ENCODE data around the gene PM20D1. TPM values are rescaled to one million over a fixed set of nuclear protein-coding genes. Genes with fewer than 3 reads are reported as not detected.

The PM20D1 gene
- total and polyA plus RNA-seq, 10 of the 15 experiments (the other 5 are each of a cell fraction or from before 2014, with no cell fraction given): not detected

GRCh38 chr1:205792481-205792881, 57.5 kb downstream of the PM20D1 start:
- H4K20me1 ChIP-seq (ENCODE audit: control insufficient read depth, insufficient read depth): no peaks in the 10 kb centered on the region
- SMC1A ChIA-PET (ENCODE audit: uncharacterized antibody, unreplicated experiment): interaction anchor here (0.7 to 5.4 kb wide), 17 partner anchors 10 to 316 kb away, joined by 3 to 104 read pairs (median 7); no protein-coding TSS in a partner anchor
- WGBS (ENCODE audit: insufficient coverage, insufficient replicate concordance, low lambda C conversion rate, missing lambda C conversion rate): 1% methylated on average over 8 of the region's 8 CpGs
- H3K27me3 ChIP-seq (replicated peaks in 1 of 2; ENCODE audit: control insufficient read depth in 2 of 2, insufficient read depth in 2 of 2, low read length in 1 of 2): no peaks in the 10 kb centered on the region; a peak in 1 of 4 replicates
- TF ChIP-seq SREBF1 (IDR thresholded peaks at IDR 0.05; ENCODE audit: low read length): no peak
- no peak for TF ChIP-seq NR2F1 (conservative IDR thresholded peaks at IDR 0.05)
- no peak for TF ChIP-seq YBX1 (IDR thresholded peaks at IDR 0.05)
- TF ChIP-seq SPI1 (IDR thresholded peaks at IDR 0.05; ENCODE audit: borderline replicate concordance, insufficient read depth, low read depth, low read length): no peak
- no peak for TF ChIP-seq NFXL1 (IDR thresholded peaks at IDR 0.05; ENCODE audit: borderline replicate concordance)
- no peak for TF ChIP-seq TARDBP (IDR thresholded peaks at IDR 0.05; ENCODE audit: borderline replicate concordance)
- no peak for TF ChIP-seq ZNF24 (IDR thresholded peaks at IDR 0.05)
- TF ChIP-seq IRF5 (IDR thresholded peaks at IDR 0.05; ENCODE audit: borderline replicate concordance): no peak
- TF ChIP-seq CBX5 (IDR thresholded peaks at IDR 0.05; ENCODE audit: low read depth): no peak
- TF ChIP-seq HSF1 (IDR thresholded peaks at IDR 0.05; ENCODE audit: low read depth, low read length): no peak
- no peak for TF ChIP-seq PML (IDR thresholded peaks at IDR 0.05; ENCODE audit: low read length)
- no peak for TF ChIP-seq RCOR1 (conservative IDR thresholded peaks at IDR 0.05; ENCODE audit: low read depth, low read length)
- TF ChIP-seq GABPA (IDR thresholded peaks at IDR 0.05; ENCODE audit: low read depth): no peak
- no peak for TF ChIP-seq USF1 (IDR thresholded peaks at IDR 0.05; ENCODE audit: borderline replicate concordance, extremely low read length, insufficient read depth, low read depth, low read length)
- TF ChIP-seq STAT3 (IDR thresholded peaks at IDR 0.05; ENCODE audit: low read depth, low read length): no peak
- no peak for TF ChIP-seq E2F8 (IDR thresholded peaks at IDR 0.05; ENCODE audit: low read depth, partially characterized antibody)
- no TSS peak for BruUV-seq (replicated peaks)
- peaks cover 7% of the 10 kb centered on the region for H3K4me1 ChIP-seq (ENCODE audit: control insufficient read depth, insufficient read depth, low read length)
- H3K4me2 ChIP-seq (ENCODE audit: control insufficient read depth, insufficient read depth): no peak overlapping the region
- no peak overlapping the region for H3K9ac ChIP-seq (ENCODE audit: control insufficient read depth, insufficient read depth, low read length)
- no peak overlapping the region for H3K4me3 ChIP-seq
- ATAC-seq (peak; percentile 37), FAIRE-seq (no peak), DNase-seq (ENCODE audit: low read depth, low spot score) (no peak)
- in situ Hi-C loops (cut with MboI) (loop anchor here (5.0 kb wide), 3 partner anchors 120 to 315 kb away; no protein-coding TSS in a partner anchor), intact Hi-C loops (cut with micrococcal nuclease; ENCODE audit: unreplicated experiment) (loop anchor here (2.0 kb wide), 1 partner anchor 114 kb away; no protein-coding TSS in a partner anchor)
- RAD21 ChIA-PET (ENCODE audit: unreplicated experiment): interaction anchor here (1.1 to 6.0 kb wide), 10 partner anchors 12 to 313 kb away, joined by 3 to 121 read pairs (median 9); no protein-coding TSS in a partner anchor
- H2AFZ ChIP-seq (ENCODE audit: control insufficient read depth, low read depth, low read length): no peak overlapping the region
- no peaks in the 10 kb centered on the region for H3K79me2 ChIP-seq (ENCODE audit: control insufficient read depth, insufficient read depth, low read length)
- no peaks in the 10 kb centered on the region for H3K9me3 ChIP-seq (replicated peaks; ENCODE audit: control insufficient read depth, insufficient read depth, low read length)
- H3K27ac ChIP-seq (ENCODE audit: control insufficient read depth, insufficient read depth): no peak overlapping the region
- no peaks in the 10 kb centered on the region for H3K36me3 ChIP-seq (ENCODE audit: control insufficient read depth in 2 of 2, insufficient read depth in 2 of 2, low read length in 1 of 2)
- CTCF ChIA-PET: interaction anchor here (0.7 to 14.2 kb wide), 41 partner anchors 10 to 328 kb away, joined by 3 to 222 read pairs (median 5); partner anchors contain the start of gene RAB29
- POLR2A ChIA-PET: interaction anchor here (0.5 kb wide), 1 partner anchor 52 kb away, joined by 5 read pairs; no protein-coding TSS in a partner anchor
